ENCODE data around the gene SMPD3. TPM values are rescaled to one million over a fixed set of nuclear protein-coding genes. Genes with fewer than 3 reads are reported as not detected.

The SMPD3 gene
- total and polyA plus RNA-seq, 2 experiments from 2014 or later = 5.7 to 6.3 TPM

GRCh38 chr16:68328151-68328859, 120.0 kb downstream of the SMPD3 start:
- Histone ChIP-seq H3K4me1 (ENCODE audit: insufficient read depth) (peaks cover 30% of the 10 kb centered on the region), H3K27ac (peak overlapping the region; percentile 78), H3K9me2 (replicated peaks; ENCODE audit: insufficient read depth) (no peaks in the 10 kb centered on the region), H3K4me3 (no peak overlapping the region), H3K9me3 (ENCODE audit: low read depth) (no peaks in the 10 kb centered on the region), H3K4me2 (peak overlapping the region; percentile 36), H3K27me3 (no peaks in the 10 kb centered on the region), H4K20me1 (ENCODE audit: insufficient read depth, poor library complexity, severe bottlenecking) (no peaks in the 10 kb centered on the region), H3K36me3 (replicated peaks; ENCODE audit: insufficient read depth, low read depth) (no peaks in the 10 kb centered on the region), H2AFZ (no peak overlapping the region), H3K79me2 (no peaks in the 10 kb centered on the region)
- TF ChIP-seq EZH2phosphoT487 (IDR thresholded peaks at IDR 0.05; ENCODE audit: low read depth, severe bottlenecking, unreplicated experiment) = no peak
- no peak for TF ChIP-seq EZH2 (IDR thresholded peaks at IDR 0.05; ENCODE audit: borderline replicate concordance)
- TF ChIP-seq CTCF (IDR thresholded peaks at IDR 0.05; ENCODE audit: poor library complexity) = peak; percentile 90
- WGBS (ENCODE audit: low lambda C conversion rate, missing lambda C conversion rate) = 12% methylated on average over 13 of the region's 13 CpGs
- DNase-seq (ENCODE audit: low spot score) = peak; percentile 94

GRCh38 chr16:68324780-68325357, 123.4 kb downstream of the SMPD3 start:
- DNase-seq (ENCODE audit: low spot score) = no peak
- no peak overlapping the region for H3K27ac ChIP-seq
- no peaks in the 10 kb centered on the region for H3K9me3 ChIP-seq (ENCODE audit: low read depth)
- H3K36me3 ChIP-seq (replicated peaks; ENCODE audit: insufficient read depth, low read depth) = no peaks in the 10 kb centered on the region
- H3K9me2 ChIP-seq (replicated peaks; ENCODE audit: insufficient read depth) = no peaks in the 10 kb centered on the region
- no peak overlapping the region for H3K4me3 ChIP-seq
- no peaks in the 10 kb centered on the region for H3K27me3 ChIP-seq
- no peaks in the 10 kb centered on the region for H3K79me2 ChIP-seq
- H4K20me1 ChIP-seq (ENCODE audit: insufficient read depth, poor library complexity, severe bottlenecking) = no peaks in the 10 kb centered on the region
- H2AFZ ChIP-seq = no peak overlapping the region
- H3K4me1 ChIP-seq (ENCODE audit: insufficient read depth) = peaks cover 13% of the 10 kb centered on the region
- 96% methylated on average over 8 of the region's 8 CpGs for WGBS (ENCODE audit: low lambda C conversion rate, missing lambda C conversion rate)
- no peak overlapping the region for H3K4me2 ChIP-seq
- TF ChIP-seq EZH2phosphoT487 (IDR thresholded peaks at IDR 0.05; ENCODE audit: low read depth, severe bottlenecking, unreplicated experiment) (no peak), EZH2 (IDR thresholded peaks at IDR 0.05; ENCODE audit: borderline replicate concordance) (no peak), CTCF (IDR thresholded peaks at IDR 0.05; ENCODE audit: poor library complexity) (no peak)

- H3K27ac ChIP-seq = no peak overlapping the region
- DNase-seq (ENCODE audit: low spot score) = no peak
- no peaks in the 10 kb centered on the region for H3K79me2 ChIP-seq
- H3K9me2 ChIP-seq (replicated peaks; ENCODE audit: insufficient read depth) = no peaks in the 10 kb centered on the region
- WGBS (ENCODE audit: low lambda C conversion rate, missing lambda C conversion rate) = 93% methylated on average over 5 of the region's 5 CpGs
- peaks cover 13% of the 10 kb centered on the region for H3K4me1 ChIP-seq (ENCODE audit: insufficient read depth)
- H3K36me3 ChIP-seq (replicated peaks; ENCODE audit: insufficient read depth, low read depth) = no peaks in the 10 kb centered on the region
- H2AFZ ChIP-seq = no peak overlapping the region
- no peak overlapping the region for H3K4me3 ChIP-seq
- no peak overlapping the region for H3K4me2 ChIP-seq
- H3K27me3 ChIP-seq = no peaks in the 10 kb centered on the region
- no peak for TF ChIP-seq CTCF (IDR thresholded peaks at IDR 0.05; ENCODE audit: poor library complexity)
- TF ChIP-seq EZH2 (IDR thresholded peaks at IDR 0.05; ENCODE audit: borderline replicate concordance) = no peak
- no peak for TF ChIP-seq EZH2phosphoT487 (IDR thresholded peaks at IDR 0.05; ENCODE audit: low read depth, severe bottlenecking, unreplicated experiment)
- H3K9me3 ChIP-seq (ENCODE audit: low read depth) = no peaks in the 10 kb centered on the region
- H4K20me1 ChIP-seq (ENCODE audit: insufficient read depth, poor library complexity, severe bottlenecking) = no peaks in the 10 kb centered on the region
Observed at GRCh38 chr16:68324336-68324735, 124.0 kb downstream of the SMPD3 start.
